Activated T-cell treated with anti-CD3 and anti-CD28 coated beads for 24 hours (primary cell): ENCODE results near the gene RAB35.
"Not testable (repeated sequence)": the region's sequence is repeated elsewhere in the genome, so short reads cannot be mapped to it uniquely, and the experiment has no call there.

Experiments used
- DNase-seq: peaks from one replicate; pipeline ENCODE4 v3.0.0-alpha.2; 2020; ENCODE audit warnings: low read depth

The RAB35 gene

GRCh38 chr12:120060717-120061116 lies 55.8 kb downstream of the RAB35 start:
- no peak for DNase-seq

- DNase-seq: no peak
Observed at GRCh38 chr12:120060196-120060595, 56.4 kb downstream of the RAB35 start.

- no peak for DNase-seq
Observed at GRCh38 chr12:120056739-120057138, 59.8 kb downstream of the RAB35 start.

GRCh38 chr12:120055231-120056000 lies 61.1 kb downstream of the RAB35 start:
- no peak for DNase-seq

- no peak for DNase-seq
Observed at GRCh38 chr12:120054293-120054692, 62.3 kb downstream of the RAB35 start.

GRCh38 chr12:120051535-120051934 lies 65.0 kb downstream of the RAB35 start:
- no peak for DNase-seq

GRCh38 chr12:120049426-120049825 lies 67.1 kb downstream of the RAB35 start:
- no peak for DNase-seq

- no peak for DNase-seq
Observed at GRCh38 chr12:120048263-120048662, 68.3 kb downstream of the RAB35 start.

GRCh38 chr12:120047072-120047471 lies 69.5 kb downstream of the RAB35 start:
- DNase-seq: no peak

GRCh38 chr12:120045367-120045766 lies 71.2 kb downstream of the RAB35 start:
- DNase-seq: not testable (repeated sequence)
